Central memory CD8-positive, alpha-beta T cell (primary cell): ENCODE results near the gene SLC44A3.
A peak's percentile ranks its signal among the peaks of the same experiment; 100 is the strongest.
"Not testable (repeated sequence)": the region's sequence is repeated elsewhere in the genome, so short reads cannot be mapped to it uniquely, and the experiment has no call there.

Experiments
- ATAC-seq: fragments of 150-1000 bp; cut with Tn5 transposase; replicated peaks from 2 replicates; pipeline ENCODE4 v1.10.0; 2022; ENCODE audit warnings: mild to moderate bottlenecking, moderate FRiP score, moderate number of reproducible peaks; ENCODE audit not compliant: poor library complexity, severe bottlenecking; ENCODE audit errors: extremely low read depth
- DNase-seq, 2 donors: peaks; one replicate each; pipeline ENCODE4 v3.0.0; 2021; ENCODE audit warnings: low spot score in 2 of 2
- H3K27ac Mint-ChIP-seq: one replicate; pipeline ENCODE4 v1.8.0; 2022; ENCODE audit warnings: low read depth, mild to moderate bottlenecking, moderate library complexity, mixed read lengths
- H3K27me3 Mint-ChIP-seq: one replicate; pipeline ENCODE4 v1.8.0; 2022; ENCODE audit warnings: mixed read lengths
- H3K36me3 Mint-ChIP-seq: one replicate; pipeline ENCODE4 v1.8.0; 2022; ENCODE audit warnings: mild to moderate bottlenecking, moderate library complexity, mixed read lengths; ENCODE audit not compliant: insufficient read depth
- H3K4me1 Mint-ChIP-seq: one replicate; pipeline ENCODE4 v1.8.0; 2022; ENCODE audit warnings: mixed read lengths
- H3K4me3 Mint-ChIP-seq: one replicate; pipeline ENCODE4 v1.8.0; 2022; ENCODE audit warnings: mild to moderate bottlenecking, moderate library complexity, mixed read lengths
- H3K9me3 Mint-ChIP-seq: one replicate; pipeline ENCODE4 v1.8.0; 2022; ENCODE audit warnings: mixed read lengths

The SLC44A3 gene

GRCh38 chr1:94828251-94828650 is 8.1 kb downstream of the SLC44A3 start:
- H3K27me3 Mint-ChIP-seq, result peaks cover 78% of the 10 kb centered on the region
- no peaks in the 10 kb centered on the region for H3K36me3 Mint-ChIP-seq
- no peak overlapping the region for H3K4me3 Mint-ChIP-seq
- H3K27ac Mint-ChIP-seq, result no peak overlapping the region
- no peaks in the 10 kb centered on the region for H3K9me3 Mint-ChIP-seq
- no peaks in the 10 kb centered on the region for H3K4me1 Mint-ChIP-seq
- no peak for ATAC-seq
- no peak for DNase-seq

- ATAC-seq (no peak), DNase-seq (no peak)
- Mint-ChIP-seq H3K36me3 (no peaks in the 10 kb centered on the region), H3K27me3 (peaks cover 77% of the 10 kb centered on the region), H3K9me3 (no peaks in the 10 kb centered on the region), H3K27ac (no peak overlapping the region), H3K4me3 (no peak overlapping the region), H3K4me1 (no peaks in the 10 kb centered on the region)
Measured at GRCh38 chr1:94831641-94832040, 11.5 kb downstream of the SLC44A3 start.

- no peak for DNase-seq
- Mint-ChIP-seq H3K36me3 (no peaks in the 10 kb centered on the region), H3K4me1 (no peaks in the 10 kb centered on the region), H3K27me3 (peaks cover 73% of the 10 kb centered on the region), H3K4me3 (no peak overlapping the region), H3K9me3 (no peaks in the 10 kb centered on the region), H3K27ac (no peak overlapping the region)
- no peak for ATAC-seq
Measured at GRCh38 chr1:94832446-94832845, 12.3 kb downstream of the SLC44A3 start.

- Mint-ChIP-seq H3K9me3 (no peaks in the 10 kb centered on the region), H3K36me3 (no peaks in the 10 kb centered on the region), H3K4me1 (no peaks in the 10 kb centered on the region), H3K27ac (no peak overlapping the region), H3K4me3 (no peak overlapping the region), H3K27me3 (peaks cover 67% of the 10 kb centered on the region)
- DNase-seq (no peak), ATAC-seq (no peak)
Measured at GRCh38 chr1:94832931-94833585, 12.9 kb downstream of the SLC44A3 start.

- H3K9me3 Mint-ChIP-seq, result no peaks in the 10 kb centered on the region
- no peaks in the 10 kb centered on the region for H3K4me1 Mint-ChIP-seq
- ATAC-seq (no peak), DNase-seq (no peak)
- peaks cover 45% of the 10 kb centered on the region for H3K27me3 Mint-ChIP-seq
- H3K4me3 Mint-ChIP-seq, result no peak overlapping the region
- H3K27ac Mint-ChIP-seq, result no peak overlapping the region
- H3K36me3 Mint-ChIP-seq, result no peaks in the 10 kb centered on the region
Measured at GRCh38 chr1:94836891-94837290, 16.7 kb downstream of the SLC44A3 start.

GRCh38 chr1:94840381-94840780 is 20.2 kb downstream of the SLC44A3 start:
- not testable (repeated sequence) for ATAC-seq, H3K4me3 Mint-ChIP-seq, H3K27ac Mint-ChIP-seq, DNase-seq, H3K4me1 Mint-ChIP-seq, H3K36me3 Mint-ChIP-seq, H3K9me3 Mint-ChIP-seq
- H3K27me3 Mint-ChIP-seq, result peaks cover 56% of the 10 kb centered on the region

- no peak for DNase-seq
- peaks cover 52% of the 10 kb centered on the region for H3K27me3 Mint-ChIP-seq
- no peaks in the 10 kb centered on the region for H3K9me3 Mint-ChIP-seq
- H3K4me3 Mint-ChIP-seq, result no peak overlapping the region
- no peak for ATAC-seq
- H3K27ac Mint-ChIP-seq, result no peak overlapping the region
- H3K36me3 Mint-ChIP-seq, result no peaks in the 10 kb centered on the region
- no peaks in the 10 kb centered on the region for H3K4me1 Mint-ChIP-seq
Measured at GRCh38 chr1:94840808-94841207, 20.7 kb downstream of the SLC44A3 start.

- H3K27ac Mint-ChIP-seq, result no peak overlapping the region
- no peak for DNase-seq
- no peaks in the 10 kb centered on the region for H3K9me3 Mint-ChIP-seq
- no peaks in the 10 kb centered on the region for H3K4me1 Mint-ChIP-seq
- H3K36me3 Mint-ChIP-seq, result no peaks in the 10 kb centered on the region
- no peak overlapping the region for H3K4me3 Mint-ChIP-seq
- peaks cover 44% of the 10 kb centered on the region for H3K27me3 Mint-ChIP-seq
- no peak for ATAC-seq
Measured at GRCh38 chr1:94843430-94843829, 23.3 kb downstream of the SLC44A3 start.

GRCh38 chr1:94843846-94844245 is 23.7 kb downstream of the SLC44A3 start:
- no peak for DNase-seq
- Mint-ChIP-seq H3K4me1 (no peaks in the 10 kb centered on the region), H3K4me3 (no peak overlapping the region), H3K9me3 (no peaks in the 10 kb centered on the region), H3K27me3 (peaks cover 48% of the 10 kb centered on the region), H3K27ac (no peak overlapping the region), H3K36me3 (no peaks in the 10 kb centered on the region)
- no peak for ATAC-seq

GRCh38 chr1:94846308-94846707 is 26.2 kb downstream of the SLC44A3 start:
- ATAC-seq (no peak), DNase-seq (no peak)
- H3K9me3 Mint-ChIP-seq, result no peaks in the 10 kb centered on the region
- no peaks in the 10 kb centered on the region for H3K4me1 Mint-ChIP-seq
- no peak overlapping the region for H3K4me3 Mint-ChIP-seq
- H3K36me3 Mint-ChIP-seq, result no peaks in the 10 kb centered on the region
- H3K27me3 Mint-ChIP-seq, result peaks cover 49% of the 10 kb centered on the region
- H3K27ac Mint-ChIP-seq, result no peak overlapping the region

GRCh38 chr1:94851571-94851970 is 31.4 kb downstream of the SLC44A3 start:
- H3K27ac Mint-ChIP-seq, result no peak overlapping the region
- peaks cover 8% of the 10 kb centered on the region for H3K27me3 Mint-ChIP-seq
- no peak for ATAC-seq

GRCh38 chr1:94852788-94853187 is 32.6 kb downstream of the SLC44A3 start:
- Mint-ChIP-seq H3K4me1 (no peaks in the 10 kb centered on the region), H3K9me3 (no peaks in the 10 kb centered on the region), H3K4me3 (no peak overlapping the region), H3K27me3 (peaks cover 8% of the 10 kb centered on the region), H3K36me3 (no peaks in the 10 kb centered on the region), H3K27ac (no peak overlapping the region)
- ATAC-seq (no peak), DNase-seq (no peak)

More at GRCh38 chr1:94851571-94851970, 31.4 kb downstream of the SLC44A3 start:
- Mint-ChIP-seq H3K36me3 (no peaks in the 10 kb centered on the region), H3K4me3 (no peak overlapping the region), H3K4me1 (no peaks in the 10 kb centered on the region), H3K9me3 (no peaks in the 10 kb centered on the region)
- DNase-seq, result no peak

- H3K27me3 Mint-ChIP-seq, result peaks cover 15% of the 10 kb centered on the region
- no peaks in the 10 kb centered on the region for H3K9me3 Mint-ChIP-seq
- no peaks in the 10 kb centered on the region for H3K36me3 Mint-ChIP-seq
- peak; percentile 50 to 55 for DNase-seq
- ATAC-seq, result peak; percentile 90
- H3K27ac Mint-ChIP-seq, result no peak overlapping the region
- H3K4me3 Mint-ChIP-seq, result no peak overlapping the region
- no peaks in the 10 kb centered on the region for H3K4me1 Mint-ChIP-seq
Measured at GRCh38 chr1:94854458-94855306, 34.5 kb downstream of the SLC44A3 start.
